Nephron progenitor cell (in vitro differentiated cells): Measurements from ENCODE around the gene RPL18A.

Experiments used
- DNase-seq: peaks from one replicate; pipeline ENCODE4 v3.0.0; 2021
- H3K27ac Mint-ChIP-seq: 2 replicates; pipeline ENCODE4 v1.8.0; 2021; ENCODE audit warnings: mild to moderate bottlenecking, moderate library complexity, mixed read lengths
- H3K27me3 Mint-ChIP-seq: 2 replicates; pipeline ENCODE4 v1.8.0; 2021; ENCODE audit warnings: mild to moderate bottlenecking, low read depth, mixed read lengths; ENCODE audit not compliant: poor library complexity
- H3K36me3 Mint-ChIP-seq: 2 replicates; pipeline ENCODE4 v1.8.0; 2021; ENCODE audit warnings: low read depth, mixed read lengths
- H3K4me1 Mint-ChIP-seq: 2 replicates; pipeline ENCODE4 v1.8.0; 2021; ENCODE audit warnings: mixed read lengths
- H3K4me3 Mint-ChIP-seq: 2 replicates; pipeline ENCODE4 v1.8.0; 2021; ENCODE audit warnings: mild to moderate bottlenecking, moderate library complexity, mixed read lengths
- H3K9me3 Mint-ChIP-seq: 2 replicates; pipeline ENCODE4 v1.8.0; 2021; ENCODE audit warnings: mild to moderate bottlenecking, moderate library complexity, mixed read lengths
- TF ChIP-seq, protein P1 (sequence below): fragments of 200-600 bp; sonication (generic); IDR thresholded peaks from 2 replicates; pipeline ENCODE4 v1.5.0; 2021; ENCODE audit warnings: antibody characterized with exemption

Gene RPL18A

DNA sequence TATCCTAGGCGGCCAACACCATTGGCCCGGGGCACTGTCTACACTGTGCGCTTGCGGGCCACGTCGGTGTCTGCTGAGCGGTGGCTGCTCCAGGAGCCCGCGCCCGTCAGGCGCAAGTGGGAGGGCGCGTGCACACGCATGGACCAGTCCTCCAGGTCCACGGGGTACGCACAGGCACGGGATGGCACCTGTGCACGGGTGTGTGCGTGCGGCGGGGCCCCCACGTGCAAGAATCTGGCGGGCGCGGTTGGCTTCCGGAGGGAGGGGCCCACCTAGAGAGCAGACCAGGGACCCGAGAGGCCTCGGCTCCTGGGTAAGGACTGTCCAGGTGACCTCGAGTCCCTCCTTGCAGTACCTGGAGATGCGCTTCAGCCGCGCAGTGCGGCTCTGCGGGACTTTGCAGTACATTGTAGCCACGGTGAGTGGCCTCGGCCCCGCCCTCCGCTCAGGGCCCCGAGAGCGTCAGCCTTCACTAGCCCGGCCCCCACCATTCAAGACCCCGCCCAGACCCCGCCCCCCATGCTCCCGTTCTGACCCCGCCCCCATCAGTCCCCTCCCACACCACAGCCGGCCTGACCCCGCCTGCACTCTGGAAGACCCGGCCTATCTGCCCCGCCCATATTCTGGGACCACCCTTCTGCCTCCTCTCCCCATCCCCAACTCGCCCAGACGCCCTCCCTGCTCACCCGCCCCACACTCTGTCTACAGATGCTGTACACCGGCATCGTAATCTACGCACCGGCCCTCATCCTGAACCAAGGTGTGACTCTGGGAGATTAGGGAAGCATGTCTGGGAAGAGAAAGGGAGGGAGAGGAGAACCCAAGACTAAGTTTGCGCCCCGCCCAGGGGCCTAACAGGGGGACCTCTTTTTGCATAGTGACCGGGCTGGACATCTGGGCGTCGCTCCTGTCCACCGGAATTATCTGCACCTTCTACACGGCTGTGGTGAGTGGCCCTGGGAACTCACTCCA, 14.4 kb downstream of the RPL18A start:
- Mint-ChIP-seq H3K4me1 (peaks cover 5% of the 10 kb centered on the region), H3K27ac (no peak overlapping the region), H3K27me3 (peaks cover 84% of the 10 kb centered on the region), H3K4me3 (peak overlapping the region; percentile 58), H3K36me3 (no peaks in the 10 kb centered on the region), H3K9me3 (no peaks in the 10 kb centered on the region)
- peak; percentile 84 for DNase-seq
- TF ChIP-seq, protein P1, sequence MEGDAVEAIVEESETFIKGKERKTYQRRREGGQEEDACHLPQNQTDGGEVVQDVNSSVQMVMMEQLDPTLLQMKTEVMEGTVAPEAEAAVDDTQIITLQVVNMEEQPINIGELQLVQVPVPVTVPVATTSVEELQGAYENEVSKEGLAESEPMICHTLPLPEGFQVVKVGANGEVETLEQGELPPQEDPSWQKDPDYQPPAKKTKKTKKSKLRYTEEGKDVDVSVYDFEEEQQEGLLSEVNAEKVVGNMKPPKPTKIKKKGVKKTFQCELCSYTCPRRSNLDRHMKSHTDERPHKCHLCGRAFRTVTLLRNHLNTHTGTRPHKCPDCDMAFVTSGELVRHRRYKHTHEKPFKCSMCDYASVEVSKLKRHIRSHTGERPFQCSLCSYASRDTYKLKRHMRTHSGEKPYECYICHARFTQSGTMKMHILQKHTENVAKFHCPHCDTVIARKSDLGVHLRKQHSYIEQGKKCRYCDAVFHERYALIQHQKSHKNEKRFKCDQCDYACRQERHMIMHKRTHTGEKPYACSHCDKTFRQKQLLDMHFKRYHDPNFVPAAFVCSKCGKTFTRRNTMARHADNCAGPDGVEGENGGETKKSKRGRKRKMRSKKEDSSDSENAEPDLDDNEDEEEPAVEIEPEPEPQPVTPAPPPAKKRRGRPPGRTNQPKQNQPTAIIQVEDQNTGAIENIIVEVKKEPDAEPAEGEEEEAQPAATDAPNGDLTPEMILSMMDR = no peak

DNA sequence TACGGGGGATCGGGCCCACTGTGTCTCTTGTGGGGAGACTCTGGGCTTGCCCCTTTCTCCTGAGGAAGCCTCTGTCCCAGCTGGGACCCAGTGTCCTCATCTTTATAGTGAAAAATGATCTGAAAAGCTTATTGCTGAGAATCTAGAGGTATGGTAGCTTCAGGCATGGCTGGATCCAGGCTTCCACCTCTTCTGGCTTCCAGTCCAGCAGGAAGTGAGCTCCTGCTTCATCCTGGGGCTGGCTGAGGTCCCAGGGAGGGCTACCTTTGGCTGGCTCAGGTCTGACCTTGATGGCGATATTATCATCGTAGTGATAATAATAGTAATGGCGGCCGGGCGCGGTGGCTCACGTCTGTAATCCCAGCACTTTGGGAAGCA, 15.0 kb downstream of the RPL18A start:
- Mint-ChIP-seq H3K27ac (no peak overlapping the region), H3K4me1 (peaks cover 5% of the 10 kb centered on the region), H3K27me3 (peaks cover 81% of the 10 kb centered on the region), H3K36me3 (no peaks in the 10 kb centered on the region), H3K9me3 (no peaks in the 10 kb centered on the region), H3K4me3 (no peak overlapping the region)
- DNase-seq = no peak
- TF ChIP-seq, protein P1 = no peak

DNA sequence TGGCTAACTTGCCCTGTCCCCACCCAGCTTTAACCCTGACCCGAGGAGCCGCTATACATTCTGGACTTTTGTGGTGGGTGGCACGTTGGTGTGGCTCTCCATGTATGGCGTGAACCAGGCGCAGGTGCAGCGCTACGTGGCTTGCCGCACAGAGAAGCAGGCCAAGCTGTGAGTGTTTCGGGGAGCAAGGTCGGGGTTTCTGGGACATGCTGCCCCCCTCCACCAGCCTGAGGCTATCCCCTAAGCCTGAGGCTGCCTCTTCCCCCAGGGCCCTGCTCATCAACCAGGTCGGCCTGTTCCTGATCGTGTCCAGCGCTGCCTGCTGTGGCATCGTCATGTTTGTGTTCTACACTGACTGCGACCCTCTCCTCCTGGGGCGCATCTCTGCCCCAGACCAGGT, 18.0 kb downstream of the RPL18A start:
- Mint-ChIP-seq H3K9me3 (no peaks in the 10 kb centered on the region), H3K4me1 (no peaks in the 10 kb centered on the region), H3K27me3 (peaks cover 74% of the 10 kb centered on the region), H3K4me3 (no peak overlapping the region), H3K27ac (no peak overlapping the region), H3K36me3 (no peaks in the 10 kb centered on the region)
- TF ChIP-seq, protein P1 = no peak
- no peak for DNase-seq

DNA sequence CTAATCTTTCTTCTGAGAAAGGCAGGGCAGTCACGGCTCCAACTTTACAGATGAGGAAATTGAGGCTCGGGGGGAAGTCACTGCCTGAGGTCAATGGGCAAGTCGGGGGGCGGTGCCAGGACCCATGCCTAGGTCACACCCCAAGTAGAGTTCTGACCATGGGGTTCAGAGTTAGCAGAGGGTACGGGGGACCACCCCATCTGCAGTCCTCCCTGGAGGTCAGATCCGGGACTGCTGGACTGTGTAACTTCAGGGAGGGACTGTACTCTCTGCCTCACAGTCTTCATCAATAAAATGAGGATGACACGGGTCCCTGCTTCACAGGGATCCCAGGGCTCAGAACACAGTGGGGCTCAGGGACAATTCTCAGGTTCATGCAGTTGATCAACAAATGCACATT, 19.8 kb downstream of the RPL18A start:
- Mint-ChIP-seq H3K4me1 (no peaks in the 10 kb centered on the region), H3K9me3 (no peaks in the 10 kb centered on the region), H3K4me3 (no peak overlapping the region), H3K36me3 (no peaks in the 10 kb centered on the region), H3K27me3 (peaks cover 56% of the 10 kb centered on the region), H3K27ac (no peak overlapping the region)
- TF ChIP-seq, protein P1 = no peak
- no peak for DNase-seq

DNA sequence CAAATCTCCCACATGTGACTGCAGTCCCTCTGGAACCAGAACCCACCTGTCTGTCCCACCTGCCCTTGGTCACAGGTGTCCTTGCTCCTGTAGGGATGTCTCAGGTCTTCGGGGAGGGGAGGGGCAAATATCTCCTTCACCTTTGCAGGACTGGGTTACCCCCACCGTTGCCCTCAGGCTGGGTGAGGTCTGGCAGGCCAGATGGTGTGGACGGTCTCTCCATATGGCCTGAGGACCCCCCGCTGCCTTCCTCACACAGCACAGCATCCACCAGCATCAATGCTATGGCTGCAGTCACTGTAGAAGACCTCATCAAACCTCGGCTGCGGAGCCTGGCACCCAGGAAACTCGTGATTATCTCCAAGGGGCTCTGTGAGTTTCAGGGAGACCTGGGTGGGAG, 22.0 kb downstream of the RPL18A start:
- no peak overlapping the region for H3K27ac Mint-ChIP-seq
- DNase-seq = no peak
- peaks cover 42% of the 10 kb centered on the region for H3K27me3 Mint-ChIP-seq
- H3K4me1 Mint-ChIP-seq = no peaks in the 10 kb centered on the region
- no peaks in the 10 kb centered on the region for H3K36me3 Mint-ChIP-seq
- TF ChIP-seq, protein P1 = no peak
- H3K9me3 Mint-ChIP-seq = no peaks in the 10 kb centered on the region
- H3K4me3 Mint-ChIP-seq = no peak overlapping the region
